ENCODE results near the gene KANSL1.
A peak's percentile ranks its signal among the peaks of the same experiment; 100 is the strongest.

Gene KANSL1

GRCh38 chr17:46057366-46057765, 135.9 kb downstream of the KANSL1 start:
- H3K4me3 ChIP-seq (ENCODE audit: low read depth, low read length) = no peak overlapping the region
- TF ChIP-seq CTCF (conservative IDR thresholded peaks at IDR 0.05; ENCODE audit: low read depth, low read length) = no peak
- peak; percentile 43 for DNase-seq (ENCODE audit: low read depth)

- TF ChIP-seq CTCF (conservative IDR thresholded peaks at IDR 0.05; ENCODE audit: low read depth, low read length) = no peak
These were observed 136.4 kb downstream of the KANSL1 start for GRCh38 chr17:46056800-46057304.

GRCh38 chr17:46053911-46054534, 139.2 kb downstream of the KANSL1 start:
- TF ChIP-seq CTCF (conservative IDR thresholded peaks at IDR 0.05; ENCODE audit: low read depth, low read length) = no peak
- H3K4me3 ChIP-seq (ENCODE audit: low read depth, low read length) = no peak overlapping the region
- DNase-seq (ENCODE audit: low read depth) = peak; percentile 53

More at GRCh38 chr17:46056800-46057304, 136.4 kb downstream of the KANSL1 start:
- no peak overlapping the region for H3K4me3 ChIP-seq (ENCODE audit: low read depth, low read length)
- peak; percentile 82 for DNase-seq (ENCODE audit: low read depth)

GRCh38 chr17:46049656-46050055, 143.6 kb downstream of the KANSL1 start:
- H3K4me3 ChIP-seq (ENCODE audit: low read depth, low read length) = no peak overlapping the region
- no peak for TF ChIP-seq CTCF (conservative IDR thresholded peaks at IDR 0.05; ENCODE audit: low read depth, low read length)
- no peak for DNase-seq (ENCODE audit: low read depth)

GRCh38 chr17:46047856-46048255, 145.4 kb downstream of the KANSL1 start:
- no peak overlapping the region for H3K4me3 ChIP-seq (ENCODE audit: low read depth, low read length)
- TF ChIP-seq CTCF (conservative IDR thresholded peaks at IDR 0.05; ENCODE audit: low read depth, low read length) = no peak
- DNase-seq (ENCODE audit: low read depth) = no peak

- no peak overlapping the region for H3K4me3 ChIP-seq (ENCODE audit: low read depth, low read length)
- DNase-seq (ENCODE audit: low read depth) = no peak
- TF ChIP-seq CTCF (conservative IDR thresholded peaks at IDR 0.05; ENCODE audit: low read depth, low read length) = no peak
These were observed 145.8 kb downstream of the KANSL1 start for GRCh38 chr17:46047398-46047797.

- H3K4me3 ChIP-seq (ENCODE audit: low read depth, low read length) = no peak overlapping the region
- no peak for TF ChIP-seq CTCF (conservative IDR thresholded peaks at IDR 0.05; ENCODE audit: low read depth, low read length)
- DNase-seq (ENCODE audit: low read depth) = peak; percentile 59
These were observed 146.3 kb downstream of the KANSL1 start for GRCh38 chr17:46046957-46047356.
